H9 (cell line): Measurements from ENCODE around the gene WDR17. TPM values are rescaled to one million over a fixed set of nuclear protein-coding genes. Genes with fewer than 3 reads are reported as not detected.
A peak's percentile ranks its signal among the peaks of the same experiment; 100 is the strongest.

Experiments
- DNase-seq: peaks from one replicate; pipeline ENCODE4 v3.0.0-alpha.2; 2017
- H2AFZ ChIP-seq: one replicate; pipeline ENCODE4 v1.6.1; 2013; ENCODE audit warnings: mild to moderate bottlenecking, low read length, control low read depth, moderate library complexity
- H2AK5ac ChIP-seq: 2 replicates; pipeline ENCODE4 v1.6.1; 2013; ENCODE audit warnings: low read length, control low read depth, mixed read lengths; ENCODE audit not compliant: insufficient read length
- H2BK120ac ChIP-seq: one replicate; pipeline ENCODE4 v1.6.1; 2013; ENCODE audit warnings: low read depth, mild to moderate bottlenecking, low read length, control low read depth, inconsistent platforms; ENCODE audit not compliant: poor library complexity, severe bottlenecking
- H2BK12ac ChIP-seq: 2 replicates; pipeline ENCODE4 v1.6.1; 2013; ENCODE audit warnings: low read length, control low read depth, mixed read lengths, low read depth; ENCODE audit not compliant: insufficient read length
- H2BK15ac ChIP-seq: 2 replicates; pipeline ENCODE4 v1.6.1; 2013; ENCODE audit warnings: low read depth, low read length, control low read depth
- H2BK20ac ChIP-seq: one replicate; pipeline ENCODE4 v1.6.1; 2013; ENCODE audit warnings: low read depth, mild to moderate bottlenecking, low read length, control low read depth, inconsistent platforms; ENCODE audit not compliant: poor library complexity, severe bottlenecking
- H2BK5ac ChIP-seq: 2 replicates; pipeline ENCODE4 v1.6.1; 2013; ENCODE audit warnings: low read length, control low read depth, mixed read lengths; ENCODE audit not compliant: insufficient read length
- H3K14ac ChIP-seq: 2 replicates; pipeline ENCODE4 v1.6.1; 2013; ENCODE audit warnings: low read length, control low read depth; ENCODE audit not compliant: insufficient read depth
- H3K18ac ChIP-seq: 2 replicates; pipeline ENCODE4 v1.6.1; 2013; ENCODE audit warnings: low read depth, mild to moderate bottlenecking, mixed read lengths, low read length, control low read depth; ENCODE audit not compliant: insufficient read length
- H3K23ac ChIP-seq: 2 replicates; pipeline ENCODE4 v1.6.1; 2013; ENCODE audit warnings: low read length, control low read depth, mixed read lengths, low read depth; ENCODE audit not compliant: insufficient read length
- H3K23me2 ChIP-seq: 2 replicates; pipeline ENCODE4 v1.6.1; 2013; ENCODE audit warnings: low read depth, mild to moderate bottlenecking, mixed read lengths, low read length, control low read depth; ENCODE audit not compliant: insufficient read length, poor library complexity, severe bottlenecking
- H3K27ac ChIP-seq: 2 replicates; pipeline ENCODE4 v1.5.1; 2013; ENCODE audit warnings: low read length, control low read depth, mixed read lengths, low read depth; ENCODE audit not compliant: insufficient read length
- H3K27me3 ChIP-seq: 2 replicates; pipeline ENCODE4 v1.6.1; 2013; ENCODE audit warnings: low read length, control low read depth, inconsistent platforms; ENCODE audit not compliant: insufficient read depth
- H3K4ac ChIP-seq: 2 replicates; pipeline ENCODE4 v1.6.1; 2013; ENCODE audit warnings: low read depth, mild to moderate bottlenecking, control low read depth, inconsistent platforms, low read length, moderate library complexity
- H3K4me1 ChIP-seq: 2 replicates; pipeline ENCODE4 v1.6.1; 2013; ENCODE audit warnings: low read length, control low read depth, inconsistent platforms; ENCODE audit not compliant: insufficient read depth
- H3K4me2 ChIP-seq: 2 replicates; pipeline ENCODE4 v1.6.1; 2013; ENCODE audit warnings: low read length, control low read depth, mixed read lengths; ENCODE audit not compliant: insufficient read length, insufficient read depth
- H3K56ac ChIP-seq: 2 replicates; pipeline ENCODE4 v1.6.1; 2013; ENCODE audit warnings: low read depth, mild to moderate bottlenecking, mixed read lengths, low read length, control low read depth; ENCODE audit not compliant: insufficient read length
- H3K79me1 ChIP-seq: 2 replicates; pipeline ENCODE4 v1.6.1; 2013; ENCODE audit warnings: low read depth, mild to moderate bottlenecking, moderate library complexity, low read length, control low read depth, inconsistent platforms; ENCODE audit not compliant: insufficient read depth, poor library complexity, severe bottlenecking
- H3K79me2 ChIP-seq: 2 replicates; pipeline ENCODE4 v1.6.1; 2013; ENCODE audit warnings: low read length, control low read depth, inconsistent platforms; ENCODE audit not compliant: insufficient read depth
- H3K9ac ChIP-seq: 2 replicates; pipeline ENCODE4 v1.6.1; 2013; ENCODE audit warnings: low read length, control low read depth, mixed read lengths; ENCODE audit not compliant: insufficient read length; ENCODE audit errors: extremely low read depth
- H3K9me3 ChIP-seq: one replicate; pipeline ENCODE4 v1.6.1; 2013; ENCODE audit warnings: low read depth, low read length, inconsistent platforms; ENCODE audit not compliant: control insufficient read depth
- H3T11ph ChIP-seq: one replicate; pipeline ENCODE4 v1.6.1; 2013; ENCODE audit warnings: mild to moderate bottlenecking, low read length, control low read depth, inconsistent platforms
- H4K20me1 ChIP-seq: one replicate; pipeline ENCODE4 v1.6.1; 2013; ENCODE audit not compliant: control insufficient read depth, insufficient read length, insufficient read depth
- H4K5ac ChIP-seq: 2 replicates; pipeline ENCODE4 v1.6.1; 2013; ENCODE audit warnings: low read depth, mild to moderate bottlenecking, mixed read lengths, low read length, control low read depth; ENCODE audit not compliant: insufficient read length
- H4K8ac ChIP-seq: replicated peaks from 2 replicates; pipeline ENCODE4 v1.6.1; 2013; ENCODE audit warnings: low read length, control low read depth, mixed read lengths, low read depth; ENCODE audit not compliant: insufficient read length
- H4K91ac ChIP-seq: 2 replicates; pipeline ENCODE4 v1.6.1; 2013; ENCODE audit warnings: low read depth, mild to moderate bottlenecking, moderate library complexity, mixed read lengths, low read length, control low read depth; ENCODE audit not compliant: insufficient read length
- H3K27ac Mint-ChIP-seq, 3 experiments: 2 replicates in 2 of 3; 3 replicates in 1 of 3; pipeline ENCODE4 v1.8.0; 2020 to 2021; ENCODE audit warnings: mixed read lengths in 3 of 3, mild to moderate bottlenecking in 1 of 3, moderate library complexity in 1 of 3
- H3K27me3 Mint-ChIP-seq: 2 replicates; pipeline ENCODE4 v1.8.0; 2021; ENCODE audit warnings: low read depth, mild to moderate bottlenecking, moderate library complexity, mixed read lengths
- H3K36me3 Mint-ChIP-seq, 3 experiments: 2 replicates in 2 of 3; 3 replicates in 1 of 3; pipeline ENCODE4 v1.8.0; 2020 to 2021; ENCODE audit warnings: low read depth in 3 of 3, mixed read lengths in 3 of 3; ENCODE audit not compliant: insufficient read depth in 1 of 3
- H3K4me1 Mint-ChIP-seq, 2 experiments: 2 replicates each; pipeline ENCODE4 v1.8.0; 2020; ENCODE audit warnings: mixed read lengths in 2 of 2
- H3K4me3 Mint-ChIP-seq, 2 experiments: 2 replicates in 1 of 2; 3 replicates in 1 of 2; pipeline ENCODE4 v1.8.0; 2020 to 2021; ENCODE audit warnings: mild to moderate bottlenecking in 2 of 2, mixed read lengths in 2 of 2, moderate library complexity in 1 of 2
- H3K9me3 Mint-ChIP-seq, 2 experiments: 2 replicates in 1 of 2; 3 replicates in 1 of 2; pipeline ENCODE4 v1.8.0; 2020; ENCODE audit warnings: mild to moderate bottlenecking in 2 of 2, mixed read lengths in 2 of 2, moderate library complexity in 1 of 2
- CTCF ChIP-seq: fragments of 200-600 bp; sonication (generic); conservative IDR thresholded peaks from 3 replicates; pipeline ENCODE4 v1.8.0; 2021; ENCODE audit warnings: antibody characterized with exemption, mild to moderate bottlenecking
- WGBS: extraction: QIAGEN DNeasy Blood & Tissue Kit; methylation state at CpG from one replicate; pipeline ENCODE4 v1.1.7; 2013; ENCODE audit warnings: missing lambda C conversion rate, low lambda C conversion rate, mixed read lengths; ENCODE audit not compliant: insufficient read length; ENCODE audit errors: extremely low coverage; 5-methylcytosine and 5-hydroxymethylcytosine counted together
- long read RNA-seq: library from polyadenylated mRNA; unstranded; transcript quantifications from one replicate; pipeline ENCODE4 v2.0.0, GENCODE V29; 2020
- total RNA-seq: library from RNA; stranded (reverse); gene quantifications from 2 replicates; pipeline ENCODE4 v1.2.1, GENCODE V29; 2021

Gene WDR17
- total RNA-seq = 2.0 and 2.6 TPM in 2 replicates
- long read RNA-seq, partial matches to known transcripts = 0 of 1 reads
- long read RNA-seq, other reads (novel, unspliced or antisense) = 1 of 1 reads

DNA sequence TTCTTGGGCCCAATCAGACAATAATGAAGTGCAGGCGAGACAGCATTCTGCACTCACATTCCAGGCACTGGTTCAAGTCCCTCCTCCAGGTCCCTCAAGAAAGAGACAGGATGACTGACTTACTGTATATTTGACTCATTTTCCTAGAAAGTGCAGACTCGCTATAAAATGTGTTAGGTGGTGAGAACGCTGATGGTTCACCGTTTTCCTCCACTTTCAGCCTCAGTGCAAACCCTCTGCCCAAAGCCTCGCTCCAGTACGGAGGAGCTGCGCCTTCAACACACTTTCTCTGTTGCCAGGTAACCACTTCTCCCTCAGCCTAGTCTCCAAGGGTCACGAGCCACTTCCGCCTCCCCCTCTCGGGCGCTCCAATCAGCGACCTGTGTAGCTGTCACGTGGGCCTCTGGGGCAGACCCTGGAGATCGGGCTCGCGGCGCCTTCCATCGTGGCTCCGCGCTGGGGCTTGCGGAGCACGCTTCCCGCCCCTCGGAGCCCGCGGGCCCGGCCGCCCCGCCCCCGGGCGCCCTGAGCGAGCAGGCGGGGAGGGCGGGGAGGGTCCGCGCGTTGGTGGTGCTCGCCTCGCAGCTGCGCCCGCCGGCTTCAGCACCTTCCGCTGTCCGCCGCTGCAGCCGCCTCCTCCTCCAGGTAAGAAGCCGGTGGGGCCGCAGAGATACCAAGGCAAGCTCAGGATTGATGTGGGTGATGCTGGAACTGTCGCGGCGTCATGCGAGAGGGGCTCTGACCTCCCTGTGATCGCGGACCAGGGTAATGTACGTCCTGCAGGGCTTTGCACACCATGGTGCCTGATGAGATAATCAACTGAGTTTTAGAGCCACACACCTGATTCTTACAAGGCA is at the start of gene WDR17:
TSS of gene WDR17 (plus strand) at position 407 of the 857 bp plus-strand sequence. CDS start 45,740 bp downstream, outside the sequence.
- Histone ChIP-seq H3K27me3 (no peaks in the 10 kb centered on the region), H2AK5ac (no peak within 1 kb of the TSS), H3K79me1 (no peaks in the 10 kb centered on the region), H2AFZ (peak within 1 kb of the TSS; percentile 95), H2BK20ac (no peak within 1 kb of the TSS), H2BK120ac (no peak within 1 kb of the TSS), H4K20me1 (no peaks in the 10 kb centered on the region), H4K5ac (no peak within 1 kb of the TSS), H3K4ac (no peak within 1 kb of the TSS), H3K23me2 (peaks cover 3% of the 10 kb centered on the region), H3K9me3 (no peaks in the 10 kb centered on the region), H3K4me2 (peak within 1 kb of the TSS; percentile 79), H3K23ac (no peak within 1 kb of the TSS), H4K8ac (no peak within 1 kb of the TSS), H2BK15ac (no peak within 1 kb of the TSS), H3K4me1 (no peaks in the 10 kb centered on the region), H2BK12ac (no peak within 1 kb of the TSS), H3K79me2 (no peaks in the 10 kb centered on the region), H3K56ac (no peak within 1 kb of the TSS), H3K14ac (peak within 1 kb of the TSS; percentile 68; the same call in 1 of the 2 replicates), H3T11ph (no peak within 1 kb of the TSS), H3K18ac (peak within 1 kb of the TSS; percentile 36), H3K27ac (no peak within 1 kb of the TSS), H3K9ac (peak within 1 kb of the TSS; percentile 45), H2BK5ac (no peak within 1 kb of the TSS), H4K91ac (no peak within 1 kb of the TSS)
- WGBS = no CpG with 5 or more reads among the region's 55 CpGs
- TF ChIP-seq CTCF = no peak
- Mint-ChIP-seq H3K27me3 (no peaks in the 10 kb centered on the region), H3K4me3 (peak within 1 kb of the TSS; percentile 88 to 95), H3K9me3 (no peaks in the 10 kb centered on the region), H3K36me3 (no peaks in the 10 kb centered on the region), H3K4me1 (peaks cover 11 to 12% of the 10 kb centered on the region in 2 experiments), H3K27ac (peak within 1 kb of the TSS; percentile 86 to 97 (median 89))
- peak; percentile 99 for DNase-seq
